Activated CD8-positive, alpha-beta memory T cell treated with anti-CD3 and anti-CD28 coated beads for 48 hours (primary cell): ENCODE data around the gene HOXD12.

Experiments used
- DNase-seq, 3 experiments: peaks; one replicate each; pipeline ENCODE4 v3.0.0-alpha.2; 2020; ENCODE audit warnings: low read depth in 2 of 3, low spot score in 2 of 3

Gene HOXD12

DNA sequence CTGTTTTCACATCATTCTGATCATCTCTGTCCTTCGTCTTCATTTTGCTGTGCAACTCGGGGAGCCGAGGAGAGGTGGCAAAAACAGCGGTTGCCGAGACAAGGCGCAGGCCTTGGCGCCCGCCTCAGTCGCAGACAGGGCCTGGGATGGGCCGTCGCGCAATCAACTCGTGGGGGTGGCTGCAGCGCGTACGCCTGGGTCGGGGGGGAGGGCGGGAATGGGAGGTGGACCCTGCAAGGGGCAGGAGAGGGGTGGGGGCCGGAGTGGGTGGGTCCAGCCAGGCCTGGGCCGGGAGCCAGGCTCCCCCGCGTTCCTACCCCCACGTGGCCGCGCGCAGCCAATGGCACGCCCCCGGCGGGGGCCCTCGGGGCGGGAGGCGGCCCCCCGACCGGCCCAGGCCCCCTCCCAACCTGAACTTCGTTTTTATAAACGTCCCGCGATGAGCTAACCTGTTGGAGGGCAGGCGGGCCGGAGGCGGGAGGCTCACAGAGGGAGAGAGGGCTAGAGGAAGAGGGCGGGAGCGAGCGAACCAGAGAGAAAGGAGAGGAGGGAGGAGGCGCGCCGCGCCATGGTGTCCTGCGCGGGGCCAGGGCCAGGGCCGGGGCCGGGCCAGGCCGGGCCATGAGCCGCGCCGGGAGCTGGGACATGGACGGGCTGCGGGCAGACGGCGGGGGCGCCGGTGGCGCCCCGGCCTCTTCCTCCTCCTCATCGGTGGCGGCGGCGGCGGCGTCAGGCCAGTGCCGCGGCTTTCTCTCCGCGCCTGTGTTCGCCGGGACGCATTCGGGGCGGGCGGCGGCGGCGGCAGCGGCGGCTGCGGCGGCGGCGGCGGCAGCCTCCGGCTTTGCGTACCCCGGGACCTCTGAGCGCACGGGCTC is 7.1 kb upstream of the HOXD12 start, which contains the start of gene HOXD13:
TSS of gene HOXD13 (plus strand) at position 452 of the 875 bp plus-strand sequence. CDS start at position 622, 170 bp downstream.
- DNase-seq, result no peak

DNA sequence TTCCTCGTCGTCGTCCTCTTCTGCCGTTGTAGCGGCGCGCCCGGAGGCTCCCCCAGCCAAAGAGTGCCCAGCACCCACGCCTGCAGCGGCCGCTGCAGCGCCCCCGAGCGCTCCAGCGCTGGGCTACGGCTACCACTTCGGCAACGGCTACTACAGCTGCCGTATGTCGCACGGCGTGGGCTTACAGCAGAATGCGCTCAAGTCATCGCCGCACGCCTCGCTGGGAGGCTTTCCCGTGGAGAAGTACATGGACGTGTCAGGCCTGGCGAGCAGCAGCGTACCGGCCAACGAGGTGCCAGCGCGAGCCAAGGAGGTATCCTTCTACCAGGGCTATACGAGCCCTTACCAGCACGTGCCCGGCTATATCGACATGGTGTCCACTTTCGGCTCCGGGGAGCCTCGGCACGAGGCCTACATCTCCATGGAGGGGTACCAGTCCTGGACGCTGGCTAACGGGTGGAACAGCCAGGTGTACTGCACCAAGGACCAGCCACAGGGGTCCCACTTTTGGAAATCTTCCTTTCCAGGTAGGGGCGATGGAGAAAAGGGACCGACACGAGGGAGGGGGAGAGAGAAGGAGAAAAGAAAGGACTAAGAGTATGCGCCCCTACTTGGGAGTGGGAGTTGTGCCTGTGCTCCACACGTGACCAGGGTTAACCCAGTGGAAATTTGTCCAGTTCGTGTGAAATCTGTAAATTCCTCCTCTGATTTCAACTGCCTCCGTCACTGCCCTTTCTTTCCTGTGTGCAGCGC is 6.3 kb upstream of the HOXD12 start:
- DNase-seq, result no peak

- no peak for DNase-seq
Observed at GRCh38 chr2:176093898-176094249, 5.7 kb upstream of the HOXD12 start.

GRCh38 chr2:176094349-176094748 is 5.2 kb upstream of the HOXD12 start:
- DNase-seq, result no peak

GRCh38 chr2:176095421-176095820 is 4.2 kb upstream of the HOXD12 start:
- no peak for DNase-seq

- no peak for DNase-seq
Observed at GRCh38 chr2:176096243-176096985, 3.2 kb upstream of the HOXD12 start.

GRCh38 chr2:176096986-176097819 is 2.4 kb upstream of the HOXD12 start:
- peak in 1 of 3 experiments; percentile 37 for DNase-seq

GRCh38 chr2:176097820-176098365 is 1.7 kb upstream of the HOXD12 start:
- DNase-seq, result no peak

DNA sequence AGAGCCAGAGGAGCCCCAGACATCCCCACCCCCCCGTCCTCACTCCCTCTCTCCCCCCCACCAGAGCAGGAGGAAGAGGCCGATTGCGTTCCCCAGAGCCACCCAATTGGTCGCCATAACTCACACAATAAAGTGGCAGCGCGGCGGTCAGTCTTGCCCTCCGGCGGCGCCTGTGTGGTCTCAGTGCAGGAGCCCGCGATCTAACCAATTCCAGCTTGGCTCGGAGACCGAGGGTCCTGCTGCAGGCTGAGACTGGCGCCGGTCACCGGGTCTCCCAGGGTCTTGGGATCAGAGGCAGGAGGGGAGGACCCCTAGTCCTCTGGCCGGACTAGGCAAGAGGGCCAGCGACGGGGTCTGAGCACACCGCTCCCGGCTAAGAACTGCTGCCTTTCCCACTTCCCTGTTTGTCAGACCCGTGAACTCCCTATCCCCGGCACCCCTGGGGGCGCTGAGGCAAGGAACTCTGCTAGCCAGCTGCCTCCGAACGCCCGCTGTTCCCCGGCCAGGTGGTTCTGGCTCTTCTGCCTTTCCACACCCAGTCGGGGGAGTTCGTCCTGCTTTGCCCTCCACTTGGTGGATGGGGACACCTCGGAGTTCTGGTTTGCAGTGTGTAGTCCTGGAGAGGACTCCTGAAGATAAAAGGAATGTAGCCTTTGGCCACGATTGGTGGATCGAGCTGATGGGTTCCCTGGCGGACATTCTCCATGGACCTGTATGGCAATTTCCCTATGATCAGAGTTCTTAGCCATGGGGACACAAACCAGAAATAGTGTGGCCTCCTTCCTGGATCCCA is 1.0 kb upstream of the HOXD12 start:
- DNase-seq, result no peak

- no peak for DNase-seq
Observed at GRCh38 chr2:176099159-176099727, 352 bp upstream of the HOXD12 start.

DNA sequence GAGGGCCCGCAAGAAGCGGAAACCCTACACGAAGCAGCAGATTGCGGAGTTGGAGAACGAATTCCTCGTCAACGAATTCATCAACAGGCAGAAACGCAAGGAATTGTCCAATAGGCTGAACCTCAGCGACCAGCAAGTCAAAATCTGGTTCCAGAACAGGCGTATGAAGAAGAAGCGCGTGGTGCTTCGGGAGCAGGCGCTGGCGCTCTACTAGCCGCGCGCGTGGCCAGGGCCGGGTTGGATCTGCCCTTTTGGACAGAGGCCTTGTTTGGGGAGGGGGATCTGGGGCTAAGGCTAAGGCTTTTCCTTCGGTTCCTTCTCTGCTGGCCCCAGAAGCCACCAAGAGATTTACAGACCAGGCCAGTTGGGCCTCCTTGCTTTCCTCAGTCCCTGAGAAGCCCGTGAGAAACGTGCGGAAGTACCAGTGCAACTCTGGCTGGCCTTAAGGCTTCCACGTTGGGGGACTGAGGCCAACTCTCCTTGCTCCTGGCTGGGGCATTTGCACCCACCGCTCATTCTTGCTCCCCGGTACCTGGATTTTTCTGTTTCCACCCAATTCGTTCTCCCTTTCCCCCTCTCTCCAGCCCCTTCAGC is 1.0 kb downstream of the HOXD12 start:
- DNase-seq, result no peak

- DNase-seq, result no peak
Observed at GRCh38 chr2:176101216-176101830, 1.7 kb downstream of the HOXD12 start.

DNA sequence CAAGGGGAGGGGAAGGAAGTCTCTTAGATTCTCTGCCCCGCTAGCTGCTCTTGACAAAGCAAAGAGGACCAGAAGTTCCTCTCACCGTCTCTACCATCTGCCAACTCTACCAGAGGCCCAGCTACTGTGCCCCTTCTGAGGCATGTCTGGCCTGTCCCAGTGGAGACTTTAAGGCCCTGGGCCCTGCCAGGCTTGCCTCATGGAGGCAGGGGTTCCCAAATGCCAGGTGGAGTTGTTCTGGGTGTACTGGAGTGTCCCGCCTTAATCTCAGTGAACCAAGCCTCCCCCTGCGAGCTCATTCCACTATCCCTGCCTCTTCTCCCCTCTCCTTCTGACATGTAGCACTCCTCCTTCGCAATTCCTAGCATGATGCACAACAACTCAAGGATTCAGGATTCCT is 2.2 kb downstream of the HOXD12 start:
- DNase-seq, result no peak

DNA sequence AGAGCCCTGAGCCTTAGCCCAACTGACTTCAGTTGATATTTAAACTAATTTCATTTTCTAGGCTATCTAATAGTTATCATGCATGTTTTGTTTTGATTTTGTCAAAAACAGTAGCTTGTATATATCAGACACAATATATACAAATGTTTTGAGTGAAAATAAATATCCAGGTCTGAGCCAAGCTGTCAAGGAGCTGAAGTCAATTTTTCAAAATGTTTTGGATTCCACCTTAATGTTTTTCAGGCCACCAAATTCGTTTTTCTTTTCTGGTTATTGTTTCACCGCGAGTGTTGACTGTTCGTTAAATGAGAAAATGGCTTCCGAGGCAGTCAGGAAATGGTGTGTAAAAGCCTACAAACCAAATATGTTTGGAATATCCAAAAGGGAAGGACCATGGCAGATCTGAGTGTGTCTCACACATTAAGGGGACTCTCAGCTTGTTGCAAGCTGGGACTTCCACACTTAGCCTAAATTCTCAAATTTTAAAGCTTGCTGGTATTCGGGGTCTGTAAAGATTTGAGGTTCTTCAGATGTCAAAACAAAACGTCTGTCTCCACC is 2.8 kb downstream of the HOXD12 start:
- DNase-seq, result no peak

GRCh38 chr2:176103194-176103593 is 3.6 kb downstream of the HOXD12 start:
- no peak for DNase-seq

DNA sequence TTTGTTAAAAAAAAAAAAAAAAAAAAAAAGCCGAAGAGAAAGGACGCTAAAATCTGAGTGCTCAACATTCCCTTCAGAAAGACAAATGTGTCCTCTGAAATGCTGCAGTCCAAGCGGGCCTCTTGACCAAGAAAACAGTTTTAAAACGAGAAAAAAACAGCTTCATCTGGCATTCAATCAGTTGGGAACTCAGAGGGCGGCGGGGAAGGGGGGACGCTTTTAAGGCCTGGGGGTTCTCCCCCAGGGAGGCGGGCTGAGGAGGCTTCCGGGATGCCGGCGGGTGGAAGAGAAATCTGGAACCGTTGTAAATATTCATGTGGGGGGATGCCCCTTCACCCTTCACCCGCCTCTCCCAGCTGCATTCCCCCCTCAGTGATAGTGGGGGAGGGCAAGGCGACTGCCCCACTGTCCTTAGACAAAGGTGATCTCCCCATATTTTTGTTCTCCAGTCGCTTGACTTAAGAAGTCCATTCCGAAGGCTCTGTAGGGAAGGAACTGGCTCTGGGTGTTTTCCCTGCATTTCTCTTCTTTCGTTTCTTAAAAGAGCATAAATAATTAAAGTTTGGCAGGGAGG is 4.2 kb downstream of the HOXD12 start:
- no peak for DNase-seq

DNA sequence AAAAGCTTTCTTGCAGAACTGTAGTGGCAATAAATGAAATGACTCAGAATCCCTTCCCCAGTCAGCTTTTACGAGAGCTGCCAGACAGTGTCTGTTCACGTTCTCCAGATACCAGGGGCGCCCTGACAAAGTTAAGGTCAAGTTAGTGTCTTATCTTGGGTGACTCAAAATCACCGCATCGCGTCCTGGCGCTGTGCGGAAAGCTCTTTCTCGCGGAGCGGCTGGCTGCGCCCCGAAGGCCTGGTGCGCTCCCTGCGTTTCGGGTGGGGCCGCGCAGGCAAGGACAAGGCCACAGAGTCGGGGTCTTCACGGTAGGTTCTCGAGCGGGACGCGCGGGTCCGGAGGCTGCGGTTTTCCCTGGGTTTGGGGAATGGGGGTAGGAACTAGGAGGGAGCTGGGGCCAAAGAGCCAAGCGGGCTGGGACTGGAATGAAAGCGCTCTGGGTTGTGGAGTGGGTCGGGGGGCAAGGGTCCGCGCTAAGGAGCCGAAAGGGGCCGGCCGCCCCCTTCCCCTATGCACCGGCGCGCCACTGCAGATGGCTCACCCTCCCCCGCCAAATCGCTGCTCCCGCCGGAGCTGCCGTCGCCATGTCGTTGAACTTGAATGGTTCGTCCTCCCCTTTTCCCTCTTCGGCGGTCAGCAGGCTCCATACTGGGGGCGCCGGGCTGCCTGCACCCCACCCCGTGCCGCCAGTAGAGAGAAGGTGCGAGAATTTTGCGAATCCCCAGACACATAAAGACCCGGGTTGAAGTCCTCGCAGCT is 4.9 kb downstream of the HOXD12 start:
- DNase-seq, result no peak
